HG03354 (cell line): ENCODE data around the gene TMEM208.

Experiments
- ATAC-seq: cut with Tn5 transposase; IDR thresholded peaks from one replicate; pipeline ENCODE4 v1.9.1; 2021; ENCODE audit warnings: mild to moderate bottlenecking; ENCODE audit not compliant: unreplicated experiment, poor library complexity, severe bottlenecking

Gene TMEM208

DNA sequence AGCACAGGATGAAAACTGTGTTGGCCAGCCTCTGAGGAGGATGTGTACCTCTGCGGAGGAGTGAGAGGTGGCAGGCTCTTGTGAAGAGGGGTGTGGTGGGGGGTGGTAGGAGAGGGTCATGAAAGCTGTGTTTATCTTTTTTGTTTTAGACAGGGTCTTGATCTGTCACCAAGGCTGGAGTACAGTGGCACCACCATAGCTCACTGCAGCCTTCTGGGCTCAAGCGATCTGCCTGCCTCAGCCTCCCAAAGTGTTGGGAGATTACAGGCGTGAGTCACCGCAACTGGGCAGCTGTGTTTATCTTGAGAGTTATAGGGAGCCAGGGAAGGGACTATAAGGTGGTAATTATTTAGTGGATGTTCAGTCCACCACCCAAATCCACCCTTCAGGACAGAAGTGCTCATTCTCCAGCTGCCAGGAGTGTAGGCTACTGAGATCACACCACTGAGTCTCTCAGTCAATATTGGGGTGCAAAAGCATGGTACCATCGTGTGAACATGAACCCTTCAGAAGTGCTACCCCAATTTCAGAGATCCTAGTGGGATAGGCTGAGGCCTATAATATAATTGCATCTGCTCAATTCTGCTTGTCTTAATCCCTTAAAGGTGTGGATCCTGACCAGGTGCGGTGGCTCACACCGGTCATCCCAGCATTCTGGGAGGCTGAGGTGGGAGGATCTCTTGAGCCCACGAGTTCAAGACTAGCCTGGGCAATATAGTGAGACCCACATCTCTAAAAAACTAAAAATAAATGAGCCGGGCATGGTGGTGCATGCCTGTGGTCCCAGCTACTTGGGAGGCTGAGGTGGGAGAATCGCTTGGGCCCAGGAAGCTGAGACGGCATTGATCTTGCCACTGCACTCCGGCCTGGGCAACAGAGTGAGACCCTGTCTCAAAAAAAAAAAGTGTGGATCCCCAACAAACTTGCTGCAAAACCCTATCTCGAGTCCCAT is 36.2 kb upstream of the TMEM208 start:
- no peak for ATAC-seq

DNA sequence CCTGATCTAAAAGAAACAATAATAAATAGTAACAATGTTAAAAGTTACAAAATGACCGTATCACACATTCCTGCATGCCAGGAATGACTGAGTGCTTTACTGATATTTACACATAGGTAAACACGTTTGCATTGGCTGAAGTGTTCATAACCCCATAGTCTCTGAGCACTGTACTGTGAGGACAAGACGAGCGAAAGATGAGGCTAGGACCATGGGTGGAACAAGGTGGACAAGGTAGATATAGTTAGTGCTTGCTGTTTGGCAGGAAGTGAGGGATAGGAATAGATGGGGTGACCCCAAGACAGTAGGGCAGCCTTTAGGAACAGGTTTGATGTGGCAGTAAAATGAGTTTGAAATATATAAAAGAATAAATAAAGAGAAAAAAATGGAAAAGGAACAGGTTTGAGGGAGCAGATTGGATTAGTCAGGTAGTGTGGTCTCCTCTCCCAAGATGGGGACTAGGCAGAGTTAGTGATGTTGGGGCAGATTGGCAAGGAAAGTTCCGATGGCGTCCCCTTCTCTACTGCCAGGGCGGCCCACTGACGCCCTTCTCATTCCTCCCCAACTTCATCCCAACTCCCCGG is 35.4 kb upstream of the TMEM208 start:
- ATAC-seq: no peak

DNA sequence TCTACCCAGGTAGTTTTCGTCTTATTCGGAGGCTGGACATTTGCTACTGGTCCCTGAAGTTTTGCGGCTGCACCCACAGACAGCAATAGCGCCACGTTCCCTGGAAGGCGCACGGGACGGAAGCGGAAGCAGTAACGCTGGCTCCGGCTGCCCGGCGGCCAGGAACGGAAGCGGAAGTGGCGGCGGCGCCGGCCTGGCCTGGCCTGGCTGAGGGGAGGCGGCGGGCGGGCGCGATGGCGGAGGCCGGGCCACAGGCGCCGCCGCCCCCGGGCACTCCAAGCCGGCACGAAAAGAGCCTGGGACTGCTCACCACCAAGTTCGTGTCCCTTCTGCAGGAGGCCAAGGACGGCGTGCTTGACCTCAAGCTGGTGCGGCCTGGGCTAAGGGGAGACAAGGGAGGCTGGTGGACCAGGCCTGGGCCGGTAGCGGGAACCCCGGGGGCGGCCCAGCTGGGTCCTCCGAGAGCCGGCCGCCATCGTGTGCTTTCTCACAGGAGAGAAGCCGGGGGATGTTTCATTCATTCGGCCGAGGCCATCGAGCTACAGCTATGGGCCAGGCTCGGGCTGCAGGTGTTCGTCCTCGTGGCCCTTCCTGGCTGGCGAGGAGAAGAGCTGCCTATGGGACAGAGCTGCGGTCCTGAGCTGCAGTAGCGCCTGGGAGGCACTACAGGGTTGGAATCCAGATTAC is 34.8 kb upstream of the TMEM208 start, which contains the start of gene E2F4:
TSS of gene E2F4 (plus strand) at position 161 of the 687 bp plus-strand sequence. CDS start at position 234, 73 bp downstream.
- ATAC-seq: peak; percentile 94

DNA sequence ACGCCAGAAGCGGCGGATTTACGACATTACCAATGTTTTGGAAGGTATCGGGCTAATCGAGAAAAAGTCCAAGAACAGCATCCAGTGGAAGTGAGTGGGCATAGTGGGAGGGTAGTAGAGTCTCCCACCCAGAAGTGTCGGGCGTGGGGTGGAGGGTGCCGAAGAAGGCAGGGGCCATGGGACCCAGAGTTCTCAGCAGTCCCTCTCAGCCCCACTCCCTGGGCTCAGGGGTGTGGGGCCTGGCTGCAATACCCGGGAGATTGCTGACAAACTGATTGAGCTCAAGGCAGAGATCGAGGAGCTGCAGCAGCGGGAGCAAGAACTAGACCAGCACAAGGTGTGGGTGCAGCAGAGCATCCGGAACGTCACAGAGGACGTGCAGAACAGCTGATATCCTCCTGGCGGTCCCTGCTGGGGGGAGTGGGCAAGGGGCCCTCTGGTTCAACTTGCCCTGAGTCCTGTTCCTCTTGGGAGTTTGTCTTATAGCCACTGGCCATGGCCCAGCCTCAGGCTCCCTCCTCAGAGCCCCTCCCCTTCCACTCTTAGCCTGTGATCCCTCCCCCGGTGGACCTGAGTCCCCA is 34.1 kb upstream of the TMEM208 start:
- ATAC-seq: no peak

DNA sequence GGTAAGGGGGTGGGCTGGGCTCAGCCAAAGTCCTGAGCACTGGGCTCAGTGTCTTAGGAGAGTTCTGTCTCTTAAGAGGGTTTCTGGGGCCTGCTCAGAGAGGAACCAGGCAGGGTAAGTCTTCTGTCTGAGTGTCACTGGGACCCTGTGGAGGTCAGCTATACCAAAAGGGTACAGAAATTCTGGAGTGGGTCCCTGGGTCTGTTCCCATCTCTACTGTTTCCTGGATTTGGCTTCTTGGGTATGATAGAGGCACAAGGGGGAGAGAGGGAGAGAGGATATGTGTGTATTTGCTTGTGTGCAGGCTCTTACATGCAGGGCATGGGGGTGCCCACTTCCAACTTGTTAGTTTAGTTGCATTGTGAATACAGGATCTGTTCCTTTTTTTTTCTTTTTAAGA is 33.4 kb upstream of the TMEM208 start:
- ATAC-seq: no peak

DNA sequence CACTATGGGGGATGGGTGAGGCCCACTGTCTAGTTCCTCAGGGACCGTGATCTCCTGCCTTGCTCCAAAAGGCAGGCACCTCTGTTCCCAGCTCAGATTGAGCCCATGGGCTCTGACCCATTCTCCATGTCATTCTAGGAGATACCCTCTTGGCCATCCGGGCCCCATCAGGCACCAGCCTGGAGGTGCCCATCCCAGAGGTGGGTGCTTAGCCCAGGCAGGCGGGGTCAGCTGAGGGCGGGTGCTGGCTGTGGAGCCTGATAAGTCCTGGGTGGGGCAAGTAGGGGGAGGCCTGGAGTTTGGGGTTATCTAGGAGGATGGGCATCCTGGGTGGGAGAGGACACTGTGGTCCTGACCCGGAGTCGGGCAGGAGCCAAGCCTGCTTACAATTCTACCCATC is 32.7 kb upstream of the TMEM208 start:
- no peak for ATAC-seq

DNA sequence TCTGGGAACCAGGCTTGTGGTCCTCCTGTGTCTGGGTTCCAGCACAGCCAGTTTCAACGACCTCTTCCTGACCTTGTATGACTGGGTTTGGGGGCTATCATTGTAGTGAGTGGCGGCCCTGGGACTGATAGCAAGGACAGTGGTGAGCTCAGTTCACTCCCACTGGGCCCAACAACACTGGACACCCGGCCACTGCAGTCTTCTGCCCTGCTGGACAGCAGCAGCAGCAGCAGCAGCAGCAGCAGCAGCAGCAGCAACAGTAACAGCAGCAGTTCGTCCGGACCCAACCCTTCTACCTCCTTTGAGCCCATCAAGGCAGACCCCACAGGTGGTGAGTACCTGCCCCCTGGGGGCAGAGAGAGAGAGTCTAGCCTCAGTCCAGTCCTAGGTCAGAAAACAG is 31.3 kb upstream of the TMEM208 start:
- ATAC-seq: no peak

DNA sequence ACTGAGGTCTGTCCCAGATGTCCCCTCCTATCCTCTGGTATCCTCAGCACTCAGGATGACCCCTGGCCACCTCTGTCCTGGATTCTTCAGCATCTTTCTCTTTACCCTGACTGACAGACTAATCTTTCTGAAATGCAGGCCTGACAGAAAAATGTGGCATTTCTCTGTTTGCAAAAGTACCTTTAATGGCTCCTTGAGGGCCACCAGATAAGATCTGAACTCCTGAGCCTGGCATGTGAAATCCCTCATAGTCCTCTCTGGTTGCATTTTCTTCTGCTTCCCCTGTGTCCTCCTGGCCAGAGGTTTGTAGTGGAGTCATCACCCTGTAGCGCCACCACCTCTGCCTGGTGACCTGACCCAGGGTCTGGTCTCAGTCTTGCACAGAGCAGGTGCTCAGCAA is 30.0 kb upstream of the TMEM208 start:
- ATAC-seq: no peak

DNA sequence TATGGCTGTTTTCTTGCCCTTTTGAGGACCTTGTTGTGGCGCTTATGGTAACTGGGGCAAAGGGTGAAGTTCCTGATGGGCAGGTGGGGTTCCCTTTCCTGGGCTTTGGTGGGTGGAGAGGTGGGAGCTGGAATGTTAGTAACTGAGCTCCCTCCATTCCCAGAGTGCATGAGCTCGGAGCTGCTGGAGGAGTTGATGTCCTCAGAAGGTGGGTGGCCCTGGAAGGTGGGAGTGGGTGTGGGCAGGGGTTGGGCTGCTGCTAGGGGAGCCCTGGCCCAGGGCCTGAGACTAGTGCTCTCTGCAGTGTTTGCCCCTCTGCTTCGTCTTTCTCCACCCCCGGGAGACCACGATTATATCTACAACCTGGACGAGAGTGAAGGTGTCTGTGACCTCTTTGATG is 29.2 kb upstream of the TMEM208 start:
- ATAC-seq: no peak

DNA sequence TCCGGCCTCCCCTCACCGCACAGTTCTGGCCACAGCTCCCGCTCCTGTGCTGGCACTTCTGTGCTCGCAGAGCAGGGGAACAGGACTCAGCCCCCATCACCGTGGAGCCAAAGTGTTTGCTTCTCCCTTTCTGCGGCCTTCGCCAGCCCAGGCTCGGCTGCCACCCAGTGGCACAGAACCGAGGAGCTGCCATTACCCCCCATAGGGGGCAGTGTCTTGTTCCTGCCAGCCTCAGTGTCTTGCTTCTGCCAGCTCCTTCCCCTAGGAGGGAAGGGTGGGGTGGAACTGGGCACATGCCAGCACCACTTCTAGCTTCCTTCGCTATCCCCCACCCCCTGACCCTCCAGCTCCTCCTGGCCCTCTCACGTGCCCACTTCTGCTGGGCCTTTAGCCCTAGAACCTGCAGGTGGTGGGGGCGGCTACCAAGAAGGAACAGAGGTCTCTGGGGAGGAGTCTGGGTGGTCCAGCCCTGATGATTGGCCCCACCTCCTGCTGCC is 28.6 kb upstream of the TMEM208 start:
- ATAC-seq: no peak

DNA sequence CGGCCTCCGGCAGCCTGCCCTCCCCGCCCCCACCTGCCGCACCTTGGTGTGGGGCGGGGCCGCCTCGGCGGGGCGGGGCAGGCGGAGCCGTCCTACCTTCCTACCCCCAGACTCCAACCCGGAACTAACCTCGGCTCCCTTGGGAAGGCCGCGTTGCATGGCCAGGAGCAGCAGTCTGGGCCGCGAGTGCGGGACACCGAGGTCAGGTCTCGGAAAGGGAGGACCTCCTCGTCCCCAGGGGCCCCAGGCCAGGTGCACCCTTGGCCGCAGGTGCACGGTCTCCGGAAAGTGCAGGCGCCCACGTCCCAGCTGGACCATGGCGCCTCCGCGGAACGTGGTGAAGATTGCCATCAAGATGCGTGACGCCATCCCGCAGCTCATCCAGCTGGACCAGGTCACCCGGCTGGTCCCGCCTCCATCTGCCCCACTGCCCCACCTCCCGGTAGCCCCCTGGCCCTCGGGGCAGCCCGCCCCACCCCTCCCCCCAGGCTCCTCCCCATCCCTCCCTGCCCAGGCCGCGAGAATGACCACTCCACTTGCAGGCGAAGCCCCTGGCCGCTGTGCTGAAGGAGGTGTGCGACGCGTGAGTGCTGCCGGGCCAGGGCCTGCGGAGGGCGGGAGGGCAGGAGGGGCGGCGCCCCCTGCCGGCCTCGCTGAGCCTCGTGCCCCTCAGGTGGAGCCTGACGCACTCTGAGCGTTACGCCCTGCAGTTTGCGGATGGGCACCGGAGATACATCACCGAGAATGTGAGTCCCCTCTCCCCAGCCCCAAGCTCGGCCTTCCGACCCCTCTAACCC is 27.7 kb upstream of the TMEM208 start, which contains the start of gene ELMO3:
TSS of gene ELMO3 (plus strand) at position 121 of the 797 bp plus-strand sequence. CDS start at position 317, 196 bp downstream.
- no peak for ATAC-seq

DNA sequence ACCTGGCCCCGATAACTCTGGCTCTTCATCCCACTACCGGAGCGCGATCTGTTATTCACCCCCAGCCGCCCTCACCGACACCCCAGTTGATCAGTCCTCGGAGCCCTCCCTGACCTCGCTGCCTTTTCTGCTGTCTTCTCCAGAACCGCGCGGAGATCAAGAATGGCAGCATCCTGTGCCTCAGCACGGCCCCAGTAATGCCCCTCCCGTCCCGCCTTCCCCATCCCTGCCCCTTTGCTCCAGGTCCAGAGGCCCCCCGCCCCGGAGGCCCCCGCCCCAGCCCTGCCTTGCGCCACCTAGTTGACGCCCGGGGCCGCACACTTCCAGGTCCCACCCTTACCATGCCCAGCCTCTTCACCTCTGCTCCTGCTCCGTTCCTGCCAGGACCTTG is 27.1 kb upstream of the TMEM208 start:
- no peak for ATAC-seq

DNA sequence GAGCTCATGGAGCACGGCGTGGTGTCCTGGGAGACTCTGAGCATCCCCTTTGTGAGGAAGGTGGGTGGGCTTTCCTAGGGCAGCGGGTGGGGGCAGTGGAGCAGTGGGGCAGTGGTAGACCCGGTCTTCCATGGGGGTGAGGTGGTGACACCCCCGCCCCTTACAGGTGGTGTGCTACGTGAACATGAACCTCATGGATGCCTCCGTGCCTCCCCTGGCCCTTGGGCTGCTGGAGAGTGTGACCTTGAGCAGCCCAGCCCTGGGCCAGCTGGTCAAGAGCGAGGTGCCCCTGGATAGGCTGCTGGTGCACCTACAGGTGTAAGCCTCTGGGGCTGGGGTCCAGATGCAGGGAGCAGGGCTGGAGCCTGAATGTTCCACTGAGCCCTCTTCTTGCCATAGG is 26.4 kb upstream of the TMEM208 start:
- ATAC-seq: no peak

DNA sequence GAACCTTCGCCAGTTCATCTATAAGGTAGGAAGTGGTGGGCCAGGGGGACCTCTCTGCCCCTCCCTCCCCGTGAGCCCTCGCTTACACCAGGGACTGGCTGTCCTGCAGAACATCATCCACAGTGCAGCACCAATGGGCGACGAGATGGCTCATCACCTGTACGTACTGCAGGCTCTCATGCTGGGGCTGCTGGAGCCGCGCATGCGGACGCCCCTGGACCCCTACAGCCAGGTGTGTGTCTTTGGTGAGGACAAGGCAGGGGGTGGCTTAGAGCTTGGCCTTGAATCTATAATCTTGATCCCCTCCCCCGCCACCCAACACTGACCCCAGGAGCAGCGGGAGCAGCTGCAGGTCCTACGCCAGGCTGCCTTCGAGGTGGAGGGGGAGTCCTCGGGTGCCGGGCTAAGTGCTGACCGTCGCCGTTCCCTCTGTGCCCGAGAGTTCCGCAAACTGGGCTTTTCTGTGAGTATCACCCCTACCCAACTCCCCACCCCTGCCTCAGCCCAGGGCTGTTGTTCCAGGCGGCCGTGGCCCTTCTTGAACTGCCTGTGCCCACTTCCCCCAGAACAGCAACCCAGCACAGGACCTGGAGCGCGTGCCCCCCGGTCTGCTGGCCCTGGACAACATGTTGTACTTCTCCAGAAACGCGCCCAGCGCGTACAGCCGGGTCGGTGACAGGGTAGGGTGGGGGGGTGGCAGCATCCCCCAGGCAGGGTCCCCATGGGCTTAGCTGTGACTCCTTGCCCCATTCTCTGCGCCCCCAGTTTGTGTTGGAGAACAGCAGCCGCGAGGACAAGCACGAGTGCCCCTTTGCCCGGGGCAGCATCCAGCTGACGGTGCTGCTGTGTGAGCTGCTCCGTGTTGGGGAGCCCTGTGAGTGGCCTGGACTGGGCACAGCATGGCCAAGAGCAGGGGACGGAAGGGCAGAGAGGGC is 25.3 kb upstream of the TMEM208 start:
- ATAC-seq: no peak

DNA sequence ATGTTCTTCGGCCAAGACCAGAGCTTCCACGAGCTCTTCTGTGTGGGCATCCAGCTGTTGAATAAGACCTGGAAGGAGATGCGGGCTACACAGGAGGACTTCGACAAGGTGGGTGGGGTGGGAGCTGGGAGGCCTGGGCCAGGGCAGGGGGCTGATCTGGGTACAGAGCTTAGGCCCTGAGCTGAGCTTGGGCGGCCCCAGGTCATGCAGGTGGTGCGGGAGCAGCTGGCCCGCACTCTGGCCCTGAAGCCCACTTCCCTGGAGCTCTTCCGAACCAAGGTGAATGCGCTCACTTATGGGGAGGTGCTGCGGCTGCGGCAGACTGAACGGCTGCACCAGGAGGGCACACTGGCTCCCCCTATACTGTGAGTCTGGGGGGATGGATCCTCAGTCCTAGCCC is 24.5 kb upstream of the TMEM208 start:
- ATAC-seq: no peak

DNA sequence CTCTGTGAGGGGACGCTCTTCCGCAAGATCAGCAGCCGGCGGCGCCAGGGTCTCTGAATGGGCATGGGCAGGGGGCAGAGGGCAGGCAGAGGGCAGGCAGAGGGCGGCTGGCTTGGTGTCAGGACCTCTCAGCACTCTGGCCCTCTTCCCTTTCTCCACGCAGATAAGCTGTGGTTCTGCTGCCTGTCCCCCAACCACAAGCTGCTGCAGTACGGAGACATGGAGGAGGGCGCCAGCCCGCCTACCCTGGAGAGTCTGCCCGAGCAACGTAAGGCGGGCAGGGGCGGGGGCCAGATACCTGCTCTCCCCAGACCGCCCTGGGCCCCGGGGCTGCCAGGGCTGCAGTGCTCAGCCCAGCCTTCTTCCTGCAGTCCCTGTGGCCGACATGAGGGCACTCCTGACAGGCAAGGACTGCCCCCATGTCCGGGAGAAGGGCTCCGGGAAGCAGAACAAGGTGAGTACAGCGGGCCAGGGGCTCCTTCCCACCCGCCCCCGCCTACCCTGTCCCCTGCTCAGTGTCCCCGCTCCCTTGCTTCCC is 23.9 kb upstream of the TMEM208 start:
- no peak for ATAC-seq

DNA sequence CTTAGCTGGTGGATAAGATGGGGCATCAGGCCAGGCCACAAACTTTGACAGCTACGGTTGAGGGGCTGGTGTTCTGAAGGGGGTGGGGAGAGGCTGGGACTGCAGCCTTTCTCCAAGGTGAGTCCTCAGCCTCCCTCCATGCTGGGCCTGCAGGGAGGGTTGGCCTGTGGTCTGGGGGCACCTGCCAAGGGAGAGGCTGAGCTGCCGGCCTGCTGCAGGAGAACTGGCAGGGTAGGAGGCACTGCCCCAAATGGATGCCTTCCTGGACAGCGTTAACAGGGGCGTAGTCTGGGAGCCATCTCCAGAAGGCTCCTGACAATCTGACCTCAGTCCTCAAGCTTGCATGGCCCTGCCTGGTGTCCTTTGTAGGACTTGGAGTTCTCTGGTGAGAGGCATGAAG is 22.9 kb upstream of the TMEM208 start:
- no peak for ATAC-seq
